ENCODE results near the gene DENND5A.

Gene DENND5A

GRCh38 chr11:9126636-9127035, 138.5 kb downstream of the DENND5A start:
- DNase-seq (no peak), ATAC-seq (ENCODE audit: insufficient read depth, low read depth) (no peak)
- no peaks in the 10 kb centered on the region for H3K79me2 ChIP-seq (ENCODE audit: insufficient read depth, low read length)
- no peaks in the 10 kb centered on the region for H4K20me1 ChIP-seq (ENCODE audit: insufficient read depth, low read length)
- H3K4me1 ChIP-seq (ENCODE audit: insufficient read depth, low read length), result no peaks in the 10 kb centered on the region
- peaks cover 10% of the 10 kb centered on the region for H3K27me3 ChIP-seq (ENCODE audit: insufficient read depth, low read length, poor library complexity)
- H3K36me3 ChIP-seq (ENCODE audit: insufficient read depth, low read length), result no peaks in the 10 kb centered on the region
- no peaks in the 10 kb centered on the region for H3K9me3 ChIP-seq (ENCODE audit: insufficient read depth, low read length, severe bottlenecking)
- no peak overlapping the region for H2AFZ ChIP-seq (ENCODE audit: low read depth, low read length)
- no peak overlapping the region for H3K9ac ChIP-seq (ENCODE audit: low read depth, low read length)
- no peak overlapping the region for H3K27ac ChIP-seq (ENCODE audit: low read length)
- no peak overlapping the region for H3K4me2 ChIP-seq (ENCODE audit: insufficient read depth, low read length)
- TF ChIP-seq, protein P1, sequence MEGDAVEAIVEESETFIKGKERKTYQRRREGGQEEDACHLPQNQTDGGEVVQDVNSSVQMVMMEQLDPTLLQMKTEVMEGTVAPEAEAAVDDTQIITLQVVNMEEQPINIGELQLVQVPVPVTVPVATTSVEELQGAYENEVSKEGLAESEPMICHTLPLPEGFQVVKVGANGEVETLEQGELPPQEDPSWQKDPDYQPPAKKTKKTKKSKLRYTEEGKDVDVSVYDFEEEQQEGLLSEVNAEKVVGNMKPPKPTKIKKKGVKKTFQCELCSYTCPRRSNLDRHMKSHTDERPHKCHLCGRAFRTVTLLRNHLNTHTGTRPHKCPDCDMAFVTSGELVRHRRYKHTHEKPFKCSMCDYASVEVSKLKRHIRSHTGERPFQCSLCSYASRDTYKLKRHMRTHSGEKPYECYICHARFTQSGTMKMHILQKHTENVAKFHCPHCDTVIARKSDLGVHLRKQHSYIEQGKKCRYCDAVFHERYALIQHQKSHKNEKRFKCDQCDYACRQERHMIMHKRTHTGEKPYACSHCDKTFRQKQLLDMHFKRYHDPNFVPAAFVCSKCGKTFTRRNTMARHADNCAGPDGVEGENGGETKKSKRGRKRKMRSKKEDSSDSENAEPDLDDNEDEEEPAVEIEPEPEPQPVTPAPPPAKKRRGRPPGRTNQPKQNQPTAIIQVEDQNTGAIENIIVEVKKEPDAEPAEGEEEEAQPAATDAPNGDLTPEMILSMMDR (IDR thresholded peaks at IDR 0.05; ENCODE audit: borderline replicate concordance, extremely low read depth, low read length, poor library complexity, severe bottlenecking), result no peak
- TF ChIP-seq EZH2 (IDR thresholded peaks at IDR 0.05; ENCODE audit: borderline replicate concordance, low read depth, low read length, severe bottlenecking), result no peak
- no peak overlapping the region for H3K4me3 ChIP-seq (ENCODE audit: low read depth in 1 of 2, low read length in 2 of 2)

- H3K9me3 ChIP-seq (ENCODE audit: insufficient read depth, low read length, severe bottlenecking), result no peaks in the 10 kb centered on the region
These were observed 139.8 kb downstream of the DENND5A start for GRCh38 chr11:9125185-9125886.

DNA sequence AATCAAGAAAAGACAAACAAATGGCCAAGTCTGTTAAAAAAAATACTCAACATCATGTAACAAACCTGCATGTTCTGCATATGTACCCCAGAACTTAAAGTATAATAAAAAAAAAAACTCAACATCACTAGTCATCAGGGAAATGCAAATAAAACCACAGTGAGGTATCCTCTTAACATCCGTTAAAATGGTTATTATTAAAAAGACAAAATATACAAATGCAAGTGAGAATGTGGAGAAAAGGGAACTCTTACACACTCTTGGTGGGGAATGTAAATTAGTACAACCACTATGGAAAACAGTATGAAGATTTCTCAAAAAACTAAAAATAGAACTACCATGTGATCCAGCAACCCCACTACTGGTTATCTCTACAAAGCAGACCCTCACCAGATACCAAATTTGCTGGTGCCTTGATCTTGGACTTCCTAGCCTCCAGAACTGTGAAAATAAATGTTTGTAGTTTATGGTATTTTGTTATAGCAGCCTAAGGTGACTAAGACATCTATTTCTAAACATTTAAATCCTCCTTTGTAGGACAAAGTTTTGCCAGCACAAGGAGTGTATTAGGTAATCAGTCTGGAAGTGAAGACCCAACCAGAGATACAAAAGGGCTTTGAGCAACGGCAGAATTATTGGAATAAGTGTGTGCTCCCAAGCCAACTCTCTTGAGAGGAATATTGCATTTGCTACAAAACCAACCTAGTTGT, 141.4 kb downstream of the DENND5A start:
- Histone ChIP-seq H3K9me3 (ENCODE audit: insufficient read depth, low read length, severe bottlenecking) (no peaks in the 10 kb centered on the region), H3K36me3 (ENCODE audit: insufficient read depth, low read length) (no peaks in the 10 kb centered on the region), H2AFZ (ENCODE audit: low read depth, low read length) (no peak overlapping the region), H3K4me2 (ENCODE audit: insufficient read depth, low read length) (no peak overlapping the region), H3K4me1 (ENCODE audit: insufficient read depth, low read length) (no peaks in the 10 kb centered on the region), H3K79me2 (ENCODE audit: insufficient read depth, low read length) (no peaks in the 10 kb centered on the region), H3K4me3 (ENCODE audit: low read depth in 1 of 2, low read length in 2 of 2) (no peak overlapping the region), H3K27ac (ENCODE audit: low read length) (no peak overlapping the region), H4K20me1 (ENCODE audit: insufficient read depth, low read length) (no peaks in the 10 kb centered on the region), H3K9ac (ENCODE audit: low read depth, low read length) (no peak overlapping the region), H3K27me3 (ENCODE audit: insufficient read depth, low read length, poor library complexity) (peaks cover 7% of the 10 kb centered on the region)
- DNase-seq (no peak), ATAC-seq (ENCODE audit: insufficient read depth, low read depth) (no peak)
- TF ChIP-seq EZH2 (IDR thresholded peaks at IDR 0.05; ENCODE audit: borderline replicate concordance, low read depth, low read length, severe bottlenecking), result no peak
- TF ChIP-seq, protein P1 (IDR thresholded peaks at IDR 0.05; ENCODE audit: borderline replicate concordance, extremely low read depth, low read length, poor library complexity, severe bottlenecking), result no peak

More at GRCh38 chr11:9125185-9125886, 139.8 kb downstream of the DENND5A start:
- Histone ChIP-seq H3K4me2 (ENCODE audit: insufficient read depth, low read length) (no peak overlapping the region), H3K4me1 (ENCODE audit: insufficient read depth, low read length) (no peaks in the 10 kb centered on the region), H4K20me1 (ENCODE audit: insufficient read depth, low read length) (no peaks in the 10 kb centered on the region), H3K9ac (ENCODE audit: low read depth, low read length) (no peak overlapping the region), H2AFZ (ENCODE audit: low read depth, low read length) (no peak overlapping the region), H3K27ac (ENCODE audit: low read length) (no peak overlapping the region), H3K27me3 (ENCODE audit: insufficient read depth, low read length, poor library complexity) (peaks cover 7% of the 10 kb centered on the region), H3K79me2 (ENCODE audit: insufficient read depth, low read length) (no peaks in the 10 kb centered on the region), H3K4me3 (ENCODE audit: low read depth in 1 of 2, low read length in 2 of 2) (no peak overlapping the region), H3K36me3 (ENCODE audit: insufficient read depth, low read length) (no peaks in the 10 kb centered on the region)
- ATAC-seq (ENCODE audit: insufficient read depth, low read depth) (no peak), DNase-seq (no peak)
- no peak for TF ChIP-seq EZH2 (IDR thresholded peaks at IDR 0.05; ENCODE audit: borderline replicate concordance, low read depth, low read length, severe bottlenecking)

DNA sequence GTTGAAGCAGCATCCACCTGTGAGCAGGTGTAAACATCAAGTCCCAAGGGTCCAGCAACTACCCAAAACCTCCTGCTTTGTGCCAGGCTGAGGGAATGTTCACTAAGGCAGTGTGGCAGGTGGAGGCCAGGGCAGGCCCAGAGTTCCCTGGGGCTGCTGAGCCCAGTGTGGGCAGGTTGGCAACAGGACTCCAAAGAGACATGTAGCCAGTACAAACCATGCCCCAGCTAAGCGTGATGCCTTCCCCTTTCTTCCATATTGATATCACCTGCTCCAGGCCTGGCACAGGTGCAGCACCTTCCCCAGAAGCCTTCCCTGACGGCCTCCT, 143.7 kb downstream of the DENND5A start:
- Histone ChIP-seq H4K20me1 (ENCODE audit: insufficient read depth, low read length) (no peaks in the 10 kb centered on the region), H2AFZ (ENCODE audit: low read depth, low read length) (no peak overlapping the region), H3K9ac (ENCODE audit: low read depth, low read length) (no peak overlapping the region), H3K9me3 (ENCODE audit: insufficient read depth, low read length, severe bottlenecking) (no peaks in the 10 kb centered on the region), H3K27me3 (ENCODE audit: insufficient read depth, low read length, poor library complexity) (peaks cover 7% of the 10 kb centered on the region), H3K4me1 (ENCODE audit: insufficient read depth, low read length) (no peaks in the 10 kb centered on the region), H3K36me3 (ENCODE audit: insufficient read depth, low read length) (no peaks in the 10 kb centered on the region), H3K27ac (ENCODE audit: low read length) (no peak overlapping the region), H3K4me3 (ENCODE audit: low read depth in 1 of 2, low read length in 2 of 2) (no peak overlapping the region), H3K4me2 (ENCODE audit: insufficient read depth, low read length) (no peak overlapping the region), H3K79me2 (ENCODE audit: insufficient read depth, low read length) (no peaks in the 10 kb centered on the region)
- no peak for ATAC-seq (ENCODE audit: insufficient read depth, low read depth)
- TF ChIP-seq, protein P1 (IDR thresholded peaks at IDR 0.05; ENCODE audit: borderline replicate concordance, extremely low read depth, low read length, poor library complexity, severe bottlenecking), result no peak
- no peak for TF ChIP-seq EZH2 (IDR thresholded peaks at IDR 0.05; ENCODE audit: borderline replicate concordance, low read depth, low read length, severe bottlenecking)
- no peak for DNase-seq
